Measurements from ENCODE around the gene EVL.

The EVL gene

GRCh38 chr14:100065111-100065871 lies at the start of gene EVL:
Gene EVL (plus strand): TSS chr14:100065422. CDS start chr14:100065501, 79 bp downstream.
- TF ChIP-seq ZFP30 (CRISPR knock-in tag; IDR thresholded peaks at IDR 0.05) (no peak), TSHZ2 (CRISPR knock-in tag; IDR thresholded peaks at IDR 0.05) (no peak), OSR1 (CRISPR knock-in tag; IDR thresholded peaks at IDR 0.05) (no peak), ESRRG (CRISPR knock-in tag; IDR thresholded peaks at IDR 0.05) (no peak), PPARA (CRISPR knock-in tag; IDR thresholded peaks at IDR 0.05; ENCODE audit: borderline replicate concordance) (no peak), ZNF565 (CRISPR knock-in tag; conservative IDR thresholded peaks at IDR 0.05; ENCODE audit: low read depth) (no peak), CREB5 (CRISPR knock-in tag; IDR thresholded peaks at IDR 0.05; ENCODE audit: low read depth) (no peak), GLIS3 (CRISPR knock-in tag; IDR thresholded peaks at IDR 0.05) (no peak), RARB (CRISPR knock-in tag; IDR thresholded peaks at IDR 0.05) (no peak), ISL1 (CRISPR knock-in tag; IDR thresholded peaks at IDR 0.05) (no peak), CSRNP3 (CRISPR knock-in tag; IDR thresholded peaks at IDR 0.05) (no peak), SNAI2 (CRISPR knock-in tag; IDR thresholded peaks at IDR 0.05) (no peak), CSDC2 (CRISPR knock-in tag; IDR thresholded peaks at IDR 0.05) (no peak), TCF4 (CRISPR knock-in tag; IDR thresholded peaks at IDR 0.05; ENCODE audit: borderline replicate concordance) (no peak), BACH2 (CRISPR knock-in tag; IDR thresholded peaks at IDR 0.05; ENCODE audit: borderline replicate concordance) (no peak), ZNF70 (CRISPR knock-in tag; IDR thresholded peaks at IDR 0.05) (no peak), ARNTL (CRISPR knock-in tag; IDR thresholded peaks at IDR 0.05; ENCODE audit: borderline replicate concordance, low read depth) (no peak)
- no peak; the same call in 2 of the 3 replicates for ATAC-seq

GRCh38 chr14:100017553-100017952 lies 47.7 kb upstream of the EVL start:
- TF ChIP-seq ESRRG (CRISPR knock-in tag; IDR thresholded peaks at IDR 0.05) (no peak), OSR1 (CRISPR knock-in tag; IDR thresholded peaks at IDR 0.05) (no peak), CREB5 (CRISPR knock-in tag; IDR thresholded peaks at IDR 0.05; ENCODE audit: low read depth) (no peak), ZNF8 (CRISPR knock-in tag; IDR thresholded peaks at IDR 0.05) (no peak), ZFP3 (CRISPR knock-in tag; IDR thresholded peaks at IDR 0.05) (no peak), ZNF70 (CRISPR knock-in tag; IDR thresholded peaks at IDR 0.05) (no peak), PATZ1 (CRISPR knock-in tag; IDR thresholded peaks at IDR 0.05; ENCODE audit: borderline replicate concordance) (no peak), ZFP30 (CRISPR knock-in tag; IDR thresholded peaks at IDR 0.05) (no peak), RARB (CRISPR knock-in tag; IDR thresholded peaks at IDR 0.05) (no peak), ISL1 (CRISPR knock-in tag; IDR thresholded peaks at IDR 0.05) (no peak)
- no peak; the same call in 2 of the 3 replicates for ATAC-seq

- ATAC-seq: no peak; the same call in 2 of the 3 replicates
- TF ChIP-seq PATZ1 (CRISPR knock-in tag; IDR thresholded peaks at IDR 0.05; ENCODE audit: borderline replicate concordance): no peak
- TF ChIP-seq TSHZ2 (CRISPR knock-in tag; IDR thresholded peaks at IDR 0.05): no peak
- no peak for TF ChIP-seq ZNF8 (CRISPR knock-in tag; IDR thresholded peaks at IDR 0.05)
- no peak for TF ChIP-seq SNAI2 (CRISPR knock-in tag; IDR thresholded peaks at IDR 0.05)
- TF ChIP-seq TCF4 (CRISPR knock-in tag; IDR thresholded peaks at IDR 0.05; ENCODE audit: borderline replicate concordance): no peak
- TF ChIP-seq ESRRG (CRISPR knock-in tag; IDR thresholded peaks at IDR 0.05): no peak
- TF ChIP-seq ZFP30 (CRISPR knock-in tag; IDR thresholded peaks at IDR 0.05): no peak
These were observed 47.2 kb upstream of the EVL start for GRCh38 chr14:100018054-100018453.

Measured in SK-N-SH treated with all-trans-retinoic acid at 6 μM for 48 hours (cell line).